ENCODE data around the gene SHCBP1L. TPM values are rescaled to one million over a fixed set of nuclear protein-coding genes. Genes with fewer than 3 reads are reported as not detected.
A peak's percentile ranks its signal among the peaks of the same experiment; 100 is the strongest.

SHCBP1L gene
- total RNA-seq, 6 experiments from 2014 or later: not detected

GRCh38 chr1:182962554-182963115 is 9.7 kb upstream of the SHCBP1L start:
- Histone ChIP-seq H3K27me3 (no peaks in the 10 kb centered on the region), H3K4me3 (peak overlapping the region in 1 of 3 donors; percentile 29), H3K27ac (peak overlapping the region in 1 of 3 donors; percentile 43), H3K9me3 (no peaks in the 10 kb centered on the region), H3K36me3 (no peaks in the 10 kb centered on the region), H3K4me1 (no peaks in the 10 kb centered on the region)
- ATAC-seq (peak; percentile 100), DNase-seq (peak in 2 of 3 donors; percentile 68 to 74)
- no peak for TF ChIP-seq POLR2A (IDR thresholded peaks at IDR 0.05)
- peak; percentile 88 to 94 (median 91) for TF ChIP-seq CTCF (IDR thresholded peaks at IDR 0.05)
- intact Hi-C loops (cut with DNase I): loop anchor here in 1 of 2 donors (10.0 kb wide), 1 partner anchor 262 kb away; no protein-coding TSS in a partner anchor
- WGBS (ENCODE audit: insufficient coverage, low coverage, low lambda C conversion rate, missing lambda C conversion rate): 8% methylated on average over 6 of the region's 6 CpGs

- 62% methylated on average over 7 of the region's 15 CpGs for WGBS (ENCODE audit: insufficient coverage, low coverage, low lambda C conversion rate, missing lambda C conversion rate)
- intact Hi-C loops (cut with DNase I): loop anchor here in 1 of 2 donors (10.0 kb wide), 1 partner anchor 265 kb away; no protein-coding TSS in a partner anchor
- no peak for DNase-seq
Measured at GRCh38 chr1:182960046-182960445, 7.1 kb upstream of the SHCBP1L start.

GRCh38 chr1:182957902-182958395 is 5.0 kb upstream of the SHCBP1L start:
- intact Hi-C loops (cut with DNase I): no loop called here

More at GRCh38 chr1:182960046-182960445, 7.1 kb upstream of the SHCBP1L start:
- Histone ChIP-seq H3K36me3 (no peaks in the 10 kb centered on the region), H3K9me3 (no peaks in the 10 kb centered on the region), H3K4me3 (no peak overlapping the region), H3K4me1 (no peaks in the 10 kb centered on the region), H3K27me3 (no peaks in the 10 kb centered on the region), H3K27ac (no peak overlapping the region)
- ATAC-seq: no peak
- TF ChIP-seq POLR2A (IDR thresholded peaks at IDR 0.05): no peak
- TF ChIP-seq CTCF (IDR thresholded peaks at IDR 0.05): no peak

GRCh38 chr1:182956708-182957365 is 3.9 kb upstream of the SHCBP1L start:
- Histone ChIP-seq H3K4me1 (peaks cover 0 to 3% (median 0%) of the 10 kb centered on the region in 4 donors), H3K27me3 (peaks cover 0 to 8% of the 10 kb centered on the region in 2 donors), H3K36me3 (no peaks in the 10 kb centered on the region), H3K4me3 (no peak overlapping the region), H3K27ac (no peak overlapping the region), H3K9me3 (no peaks in the 10 kb centered on the region)
- DNase-seq (no peak), ATAC-seq (no peak)
- TF ChIP-seq POLR2A (IDR thresholded peaks at IDR 0.05) (no peak), CTCF (IDR thresholded peaks at IDR 0.05) (no peak)
- 87% methylated on average over 2 of the region's 2 CpGs for WGBS (ENCODE audit: insufficient coverage, low coverage, low lambda C conversion rate, missing lambda C conversion rate)
- intact Hi-C loops (cut with DNase I): no loop called here

More at GRCh38 chr1:182957902-182958395, 5.0 kb upstream of the SHCBP1L start:
- H3K4me1 ChIP-seq: no peaks in the 10 kb centered on the region
- DNase-seq: no peak
- H3K36me3 ChIP-seq: no peaks in the 10 kb centered on the region
- H3K27me3 ChIP-seq: peaks cover 0 to under 1% of the 10 kb centered on the region in 2 donors
- no peak for ATAC-seq
- TF ChIP-seq POLR2A (IDR thresholded peaks at IDR 0.05) (no peak), CTCF (IDR thresholded peaks at IDR 0.05) (no peak)
- WGBS (ENCODE audit: insufficient coverage, low coverage, low lambda C conversion rate, missing lambda C conversion rate): 75% methylated on average over 6 of the region's 11 CpGs
- no peak overlapping the region for H3K4me3 ChIP-seq
- H3K27ac ChIP-seq: no peak overlapping the region
- no peaks in the 10 kb centered on the region for H3K9me3 ChIP-seq

Data from right lobe of liver (tissue), 6 donors.